Inflammatory macrophage (primary cell): ENCODE measurements around the gene ATXN7.

Source experiments
- DNase-seq, 2 donors: peaks; one replicate each; pipeline ENCODE4 v3.0.0-alpha.2; 2020 to 2022

Gene ATXN7

GRCh38 chr3:63908776-63909175 is 45.1 kb downstream of the ATXN7 start:
- no peak for DNase-seq

- no peak for DNase-seq
Measured at GRCh38 chr3:63909431-63909830, 45.8 kb downstream of the ATXN7 start.

DNA sequence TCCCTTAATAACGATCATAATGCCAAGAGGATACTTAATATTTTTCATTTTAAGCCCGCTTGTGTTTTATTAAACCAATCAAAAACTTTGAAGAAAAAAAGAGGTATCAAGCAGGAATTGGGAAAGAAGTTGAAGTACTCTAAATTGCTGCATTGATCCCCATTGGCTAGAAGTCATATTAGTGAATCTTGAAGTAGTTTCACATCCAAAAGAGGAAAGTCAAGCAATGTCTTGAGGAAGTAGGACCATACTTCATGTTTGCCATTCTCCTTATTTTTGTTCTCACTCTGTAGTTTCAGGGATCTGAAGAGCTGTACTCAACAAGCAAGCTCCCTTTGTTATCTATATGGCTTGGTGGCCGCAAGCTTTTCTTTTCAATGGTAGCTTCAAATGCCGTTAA is 46.3 kb downstream of the ATXN7 start:
- DNase-seq, result peak in 1 of 2 donors; percentile 39

DNA sequence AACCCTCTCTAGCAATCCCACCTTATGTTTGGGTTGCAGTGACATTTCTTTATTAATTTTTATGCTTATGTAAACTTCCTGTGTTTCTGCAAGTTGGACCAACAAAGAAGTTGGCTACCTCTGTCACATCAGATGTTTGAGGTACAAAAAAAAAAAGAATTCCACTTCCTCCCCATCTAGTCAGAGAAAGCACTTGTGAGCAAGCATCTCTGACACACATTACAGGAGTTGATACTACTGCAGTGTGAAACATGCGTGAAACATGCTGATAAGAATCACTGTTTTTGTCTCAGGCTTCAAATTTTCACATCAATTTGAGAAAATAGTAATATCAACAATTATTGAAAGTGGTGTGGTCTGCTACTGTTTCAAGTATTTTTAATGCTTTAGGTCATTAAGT is 47.2 kb downstream of the ATXN7 start:
- DNase-seq, result no peak

GRCh38 chr3:63911509-63911872 is 47.8 kb downstream of the ATXN7 start:
- no peak for DNase-seq

DNA sequence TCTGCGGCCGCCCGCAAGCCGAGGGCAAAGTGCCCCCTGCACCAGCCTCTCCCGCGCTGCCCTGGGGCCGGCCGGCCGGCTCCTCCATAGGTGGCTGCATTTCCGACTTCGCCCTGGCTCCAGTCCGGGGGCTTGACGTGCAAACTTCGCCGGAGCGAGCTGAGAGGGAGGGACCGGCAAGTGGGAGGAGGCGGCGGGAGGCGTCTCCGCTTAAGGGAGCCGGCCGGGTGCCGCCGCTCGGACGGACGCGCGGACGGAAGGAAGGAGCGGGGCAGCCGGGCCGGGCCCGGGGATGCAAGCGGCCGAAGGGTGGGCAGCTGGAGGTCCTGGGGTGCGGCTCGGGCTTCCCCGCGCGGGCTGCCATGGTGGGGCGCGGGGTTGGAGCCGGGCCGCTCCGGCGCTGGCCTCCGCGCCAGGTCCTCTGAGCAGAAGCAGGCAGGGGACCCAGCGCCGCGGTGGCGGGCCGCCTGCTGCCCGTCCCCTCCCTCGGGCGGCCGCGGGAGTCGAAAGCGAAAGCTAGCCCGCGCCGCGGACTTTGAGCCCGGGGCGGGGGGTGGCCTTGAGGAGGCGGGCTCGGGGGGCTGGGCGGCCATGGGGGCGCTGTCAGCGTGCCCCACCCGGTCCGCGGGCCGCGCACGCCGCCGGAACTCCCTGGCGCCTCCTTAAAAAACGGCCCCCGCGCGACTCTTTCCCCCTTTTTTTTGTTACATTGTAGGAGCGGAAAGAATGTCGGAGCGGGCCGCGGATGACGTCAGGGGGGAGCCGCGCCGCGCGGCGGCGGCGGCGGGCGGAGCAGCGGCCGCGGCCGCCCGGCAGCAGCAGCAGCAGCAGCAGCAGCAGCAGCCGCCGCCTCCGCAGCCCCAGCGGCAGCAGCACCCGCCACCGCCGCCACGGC is 48.5 kb downstream of the ATXN7 start, which contains the start of gene SCAANT1:
Gene SCAANT1 (minus strand): TSS at position 511 of the 895 bp plus-strand sequence.
- DNase-seq, result peak; percentile 83 to 90

DNA sequence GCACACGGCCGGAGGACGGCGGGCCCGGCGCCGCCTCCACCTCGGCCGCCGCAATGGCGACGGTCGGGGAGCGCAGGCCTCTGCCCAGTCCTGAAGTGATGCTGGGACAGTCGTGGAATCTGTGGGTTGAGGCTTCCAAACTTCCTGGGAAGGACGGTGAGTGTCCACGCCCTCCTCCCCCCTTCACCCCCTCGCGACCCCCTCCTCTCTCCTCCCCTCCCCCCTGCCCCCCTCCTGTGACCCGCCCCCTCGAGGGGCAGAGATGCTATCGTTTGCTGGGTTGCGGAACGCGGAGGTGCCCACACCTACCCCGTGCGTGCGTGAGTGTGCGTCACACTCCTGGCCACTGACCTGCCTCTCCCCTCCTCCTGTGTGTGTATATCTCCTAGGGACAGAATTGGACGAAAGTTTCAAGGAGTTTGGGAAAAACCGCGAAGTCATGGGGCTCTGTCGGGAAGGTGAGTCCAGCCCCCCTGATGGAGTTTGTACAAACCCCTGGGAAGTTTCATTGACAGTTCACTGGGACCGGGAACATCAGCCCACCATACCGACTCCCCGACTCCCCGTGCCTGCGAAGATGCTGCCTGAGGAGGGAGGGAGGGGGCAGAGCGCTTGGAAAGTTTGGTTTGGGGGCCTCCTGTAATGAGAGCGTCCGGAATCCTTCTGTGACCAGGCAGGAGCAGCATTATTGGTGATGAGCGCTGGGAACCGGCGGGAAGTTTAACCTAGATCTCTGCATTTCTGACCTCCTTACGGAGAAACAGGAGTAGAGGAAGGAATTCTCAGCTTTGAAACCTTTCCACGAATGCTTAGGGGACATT is 49.3 kb downstream of the ATXN7 start:
- DNase-seq, result peak in 1 of 2 donors; percentile 27

- peak in 1 of 2 donors; percentile 23 for DNase-seq
Measured at GRCh38 chr3:63914312-63914711, 50.6 kb downstream of the ATXN7 start.

GRCh38 chr3:63918321-63918720 is 54.7 kb downstream of the ATXN7 start:
- DNase-seq, result no peak

- no peak for DNase-seq
Measured at GRCh38 chr3:63920001-63920400, 56.3 kb downstream of the ATXN7 start.

- peak; percentile 88 to 91 for DNase-seq
Measured at GRCh38 chr3:63921741-63922482, 58.2 kb downstream of the ATXN7 start.

DNA sequence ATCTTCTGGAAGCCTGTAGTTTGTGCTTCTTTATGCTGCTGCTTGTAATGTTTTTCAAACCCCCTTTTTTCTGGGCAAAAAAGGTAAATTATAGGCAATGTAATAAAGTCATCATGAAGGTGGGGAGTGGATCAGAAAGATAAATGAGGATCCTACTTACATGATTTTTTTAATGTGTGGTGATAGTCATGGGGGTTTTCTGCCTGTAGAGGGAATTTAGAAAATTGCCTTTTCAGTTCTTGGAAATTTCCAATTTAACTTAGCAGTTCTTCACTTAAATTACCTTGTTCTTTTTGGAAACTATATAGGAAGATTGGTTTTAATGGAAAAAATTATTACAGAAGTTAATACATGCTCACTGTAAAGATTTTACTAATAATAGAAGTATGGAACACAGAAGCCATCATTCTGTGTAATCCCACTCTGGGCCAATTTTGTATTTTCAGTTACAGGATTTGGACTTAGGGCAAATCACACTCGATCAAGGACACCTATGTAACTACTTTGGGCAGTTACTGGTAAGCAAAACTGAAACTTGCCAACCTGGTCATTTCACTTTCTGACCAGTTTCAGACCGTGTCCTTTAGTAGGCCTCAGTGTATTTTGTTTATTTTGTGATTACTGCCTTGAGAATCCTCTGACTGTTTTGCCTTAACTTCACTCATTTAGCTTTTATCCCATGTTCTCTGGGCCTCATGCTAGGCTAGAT is 59.0 kb downstream of the ATXN7 start:
- no peak for DNase-seq

DNA sequence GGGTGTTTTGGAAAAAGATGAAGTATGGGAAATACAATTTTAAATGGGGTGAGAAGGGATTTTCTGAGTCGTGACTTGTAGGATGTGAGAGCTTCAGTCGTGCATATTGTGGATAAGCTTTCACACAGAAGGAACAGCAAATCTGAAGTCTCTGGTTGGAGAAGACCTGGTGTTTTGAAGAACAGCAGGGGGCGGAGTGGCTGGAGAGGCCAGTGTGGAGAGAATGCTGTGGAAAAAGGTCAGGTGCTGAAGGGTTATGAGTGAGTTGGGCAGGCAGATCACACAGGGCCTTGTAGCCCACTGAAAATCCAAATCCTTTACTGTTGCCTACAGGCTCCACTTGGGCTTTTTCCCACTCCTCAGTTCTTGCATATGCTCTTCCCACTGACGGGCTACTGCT is 62.6 kb downstream of the ATXN7 start:
- DNase-seq, result no peak

DNA sequence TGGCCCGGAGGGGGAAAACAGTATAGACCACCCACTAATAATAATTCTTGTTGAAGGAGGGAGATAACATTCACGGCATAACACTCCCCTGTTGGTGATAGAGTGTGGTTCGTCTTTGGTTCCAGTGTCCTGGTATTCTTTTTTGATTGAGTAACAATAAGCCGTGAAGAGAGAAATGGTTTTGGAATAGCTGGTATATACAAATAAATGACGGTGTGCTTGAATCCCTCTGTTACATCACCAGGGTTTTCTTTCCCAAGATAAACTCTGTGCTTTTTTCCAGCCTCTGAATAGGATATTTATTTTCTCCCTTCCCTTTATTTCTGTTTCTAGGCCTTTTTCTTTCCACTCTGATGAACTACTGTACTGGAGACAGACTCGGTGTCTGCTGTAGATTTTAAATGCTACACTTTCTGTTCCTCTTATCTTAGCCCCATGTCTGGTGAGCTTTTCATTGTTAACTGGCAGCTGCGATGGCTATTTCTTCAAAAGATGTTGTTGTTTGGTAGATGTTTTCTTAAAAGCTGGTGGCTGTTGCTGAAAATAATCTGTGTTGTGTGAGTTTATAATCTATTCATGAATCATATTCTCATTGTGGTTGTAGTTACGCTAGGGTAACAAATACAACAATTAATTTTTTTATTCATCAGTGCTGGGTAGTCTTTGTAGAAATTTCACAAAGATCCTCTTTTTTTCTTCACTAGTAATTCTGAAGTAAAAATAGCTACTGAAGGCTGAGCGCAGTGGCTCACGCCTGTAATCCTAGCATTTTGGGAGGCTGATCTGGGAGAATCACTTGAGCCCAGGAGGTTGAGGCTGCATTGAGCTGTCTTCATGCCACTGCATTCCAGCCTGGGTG is 64.0 kb downstream of the ATXN7 start:
- DNase-seq, result peak; percentile 31 to 46

GRCh38 chr3:63931290-63931689 is 67.6 kb downstream of the ATXN7 start:
- no peak for DNase-seq

GRCh38 chr3:63932509-63933212 is 69.0 kb downstream of the ATXN7 start:
- no peak for DNase-seq

- peak; percentile 25 to 73 for DNase-seq
Measured at GRCh38 chr3:63933459-63933858, 69.8 kb downstream of the ATXN7 start.

DNA sequence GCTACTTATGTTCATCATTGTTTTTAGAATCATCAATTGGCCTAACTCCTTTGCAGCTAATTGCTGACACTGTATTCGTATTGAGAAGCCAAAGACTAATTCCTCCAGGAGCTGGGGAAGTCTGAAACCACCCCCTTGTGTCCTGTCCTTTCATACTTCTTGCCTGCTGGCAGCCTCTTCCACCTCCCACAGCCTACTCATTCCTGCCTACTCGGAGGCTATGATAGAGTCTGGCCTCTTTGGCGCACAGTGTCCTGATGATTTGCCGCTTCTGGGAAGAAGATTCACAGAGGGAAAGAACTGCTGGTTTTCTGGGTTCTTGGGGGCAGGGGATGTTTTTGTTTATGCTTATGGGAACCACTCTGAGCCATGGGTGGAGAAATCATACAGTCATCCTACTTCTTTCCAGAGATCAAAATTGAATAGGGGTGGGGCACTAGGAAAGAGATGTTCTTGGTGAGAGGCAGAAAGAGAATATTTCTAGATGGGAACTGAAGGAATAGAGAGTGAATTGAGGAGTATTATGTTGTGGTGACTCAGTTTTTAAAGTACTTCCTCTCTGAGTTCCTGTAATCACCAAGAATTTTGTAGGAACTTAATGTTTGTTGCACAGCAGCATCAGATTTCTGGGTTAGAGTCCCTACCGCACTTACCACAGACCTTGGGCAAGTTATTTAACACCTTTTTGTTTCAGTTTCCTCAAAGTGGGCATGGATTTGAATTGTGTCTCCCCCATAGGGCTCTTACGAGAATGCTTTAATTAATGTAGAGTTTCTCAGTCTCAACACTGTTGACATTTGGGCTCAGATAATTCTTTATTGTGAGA is 70.6 kb downstream of the ATXN7 start:
- DNase-seq, result peak; percentile 80 to 91

DNA sequence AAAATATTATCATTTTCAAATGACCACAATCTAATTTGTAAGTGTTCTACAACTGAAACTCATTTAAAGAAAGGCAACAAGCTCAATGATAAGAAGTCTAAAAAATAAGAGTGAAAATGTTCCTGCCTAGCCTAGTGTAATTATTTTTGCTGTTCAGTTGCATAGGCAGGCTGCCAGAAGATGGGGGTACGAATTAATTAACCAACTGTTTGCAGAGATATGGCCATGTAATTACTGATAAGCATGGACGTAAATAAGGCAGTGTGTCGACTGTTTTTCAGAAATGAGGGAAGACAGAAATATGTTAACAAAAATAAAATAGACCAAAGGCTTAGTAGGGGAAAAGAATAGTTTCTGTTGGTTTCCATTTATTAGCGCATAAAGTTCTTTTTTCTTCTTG is 73.3 kb downstream of the ATXN7 start:
- DNase-seq, result no peak
